PC-9 (cell line): ENCODE data around the gene CIT. TPM values are rescaled to one million over a fixed set of nuclear protein-coding genes. Genes with fewer than 3 reads are reported as not detected.

Experiments used
- BruUV-seq: library from RNA; stranded (reverse); fragments of 400-500 nt; replicated peaks from 2 replicates; lab custom pipeline; 2021; lab: Mats Ljungman, UMichigan
- CTCF ChIA-PET: fragments of 300-600 bp; sonication (Branson Sonifier 250); formaldehyde crosslinking; loops from one replicate; lab custom pipeline; 2022; ENCODE audit warnings: antibody characterized with exemption; lab: Charles Lee
- POLR2A ChIA-PET: fragments of 300-600 bp; sonication (Branson Sonifier 250); formaldehyde crosslinking; loops from one replicate; lab custom pipeline; 2022; ENCODE audit warnings: antibody characterized with exemption; ENCODE audit not compliant: unreplicated experiment; lab: Charles Lee
- DNase-seq, 2 experiments: peaks; one replicate each; pipeline versions ENCODE4 v3.0.0 to v3.0.0-alpha.2; 2015 to 2022; ENCODE audit warnings: mixed read lengths in 1 of 2
- H2AFZ ChIP-seq: fragments of 200-600 bp; sonication (generic); 2 replicates; pipeline ENCODE4 v1.8.1; 2017; ENCODE audit warnings: antibody characterized with exemption
- H3F3A ChIP-seq: fragments of 200-600 bp; sonication (generic); 2 replicates; pipeline ENCODE4 v1.8.1; 2017; ENCODE audit warnings: antibody characterized with exemption, mild to moderate bottlenecking, low read depth; ENCODE audit not compliant: insufficient read depth
- H3K27ac ChIP-seq: fragments of 200-600 bp; sonication (generic); 2 replicates; pipeline ENCODE4 v1.6.1; 2016; ENCODE audit warnings: mixed run types
- H3K27me3 ChIP-seq: fragments of 200-600 bp; sonication (generic); 2 replicates; pipeline ENCODE4 v1.6.1; 2016; ENCODE audit warnings: low read depth, mixed run types; ENCODE audit not compliant: insufficient read depth
- H3K36me3 ChIP-seq: fragments of 200-600 bp; sonication (generic); 2 replicates; pipeline ENCODE4 v1.6.1; 2016; ENCODE audit warnings: low read depth, mixed run types
- H3K4me1 ChIP-seq: fragments of 200-600 bp; sonication (generic); replicated peaks from 2 replicates; pipeline ENCODE4 v1.6.1; 2016; ENCODE audit warnings: mixed run types; ENCODE audit not compliant: insufficient read depth
- H3K4me2 ChIP-seq: fragments of 200-600 bp; sonication (generic); 2 replicates; pipeline ENCODE4 v1.6.1; 2017; ENCODE audit warnings: mixed run types
- H3K4me3 ChIP-seq: fragments of 200-600 bp; sonication (generic); 2 replicates; pipeline ENCODE4 v1.6.1; 2016; ENCODE audit warnings: mixed run types
- H3K79me2 ChIP-seq: fragments of 200-600 bp; sonication (generic); 2 replicates; pipeline ENCODE4 v1.6.1; 2017; ENCODE audit warnings: low read depth, mixed run types
- H3K9me2 ChIP-seq: fragments of 200-600 bp; sonication (generic); 2 replicates; pipeline ENCODE4 v1.8.1; 2017; ENCODE audit warnings: mild to moderate bottlenecking; ENCODE audit not compliant: insufficient read depth
- H3K9me3 ChIP-seq: fragments of 200-600 bp; sonication (generic); 2 replicates; pipeline ENCODE4 v1.8.1; 2016; ENCODE audit warnings: low read depth; ENCODE audit not compliant: insufficient read depth
- H4K20me1 ChIP-seq: fragments of 200-600 bp; sonication (generic); 2 replicates; pipeline ENCODE4 v1.8.1; 2017; ENCODE audit not compliant: insufficient read depth
- CTCF ChIP-seq: fragments of 200-600 bp; sonication (generic); conservative IDR thresholded peaks from 2 replicates; pipeline ENCODE4 v1.6.1; 2017; ENCODE audit warnings: mixed run types, antibody characterized with exemption, mild to moderate bottlenecking, moderate library complexity
- EZH2 ChIP-seq: fragments of 200-600 bp; sonication (generic); IDR thresholded peaks from 2 replicates; pipeline ENCODE4 v1.8.0; 2017; ENCODE audit warnings: antibody characterized with exemption, low read depth
- intact Hi-C: fragments of 100-400 bp; cut with micrococcal nuclease; formaldehyde crosslinking; loops from one replicate; pipeline ENCODE4 v1.10.0; 2022; ENCODE audit not compliant: unreplicated experiment
- total RNA-seq: library from RNA; stranded (reverse); gene quantifications from 2 replicates; pipeline ENCODE4 v1.2.3, GENCODE V29; 2021

Gene CIT
- total RNA-seq, 1 experiment from 2014 or later = 81.8 TPM

DNA sequence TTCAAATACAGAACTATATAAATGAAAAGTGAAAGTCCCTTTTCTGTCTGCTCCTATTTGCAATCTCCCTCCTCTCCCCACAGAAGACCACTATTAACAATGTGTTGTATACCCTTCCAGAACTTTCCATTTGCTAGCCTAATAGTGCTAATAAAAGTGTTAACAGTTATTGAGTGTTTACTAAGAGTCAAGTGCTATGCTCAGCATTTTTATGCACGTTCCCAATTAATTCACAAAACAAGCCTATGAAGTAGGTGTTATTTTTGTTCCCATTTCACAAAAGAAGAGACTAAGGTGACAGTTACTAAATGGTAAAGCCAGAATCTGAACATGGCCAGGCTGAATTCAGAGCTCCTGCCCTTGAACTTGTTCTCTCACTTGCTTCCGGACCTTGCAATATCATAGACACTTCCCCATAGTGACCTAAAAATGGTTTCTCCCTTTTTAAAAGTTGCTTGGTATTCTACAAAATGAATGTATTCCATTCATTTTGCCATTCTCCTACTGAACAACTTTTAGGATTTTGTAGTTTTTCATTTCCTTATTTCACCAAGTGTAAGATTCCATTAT, 210.8 kb downstream of the CIT start:
- intact Hi-C loops = no loop called here
- Histone ChIP-seq H2AFZ (no peak overlapping the region), H3K4me3 (no peak overlapping the region), H3F3A (peaks cover 19% of the 10 kb centered on the region; the same call in 1 of the 2 replicates), H3K4me1 (peaks cover 24% of the 10 kb centered on the region), H3K9me2 (no peaks in the 10 kb centered on the region), H3K27ac (no peak overlapping the region), H3K36me3 (peaks cover 8% of the 10 kb centered on the region; the same call in 1 of the 2 replicates), H3K27me3 (no peaks in the 10 kb centered on the region), H3K79me2 (peaks cover 32% of the 10 kb centered on the region), H4K20me1 (0 out of 2 replicates have a peak, but pooled peaks cover 7% of the 10 kb centered on the region), H3K4me2 (peak overlapping the region; percentile 87; the same call in 1 of the 2 replicates), H3K9me3 (no peaks in the 10 kb centered on the region)
- no TSS peak for BruUV-seq
- no peak for DNase-seq
- POLR2A ChIA-PET = no interaction called here
- CTCF ChIA-PET = no interaction called here
- TF ChIP-seq CTCF (no peak), EZH2 (no peak)

DNA sequence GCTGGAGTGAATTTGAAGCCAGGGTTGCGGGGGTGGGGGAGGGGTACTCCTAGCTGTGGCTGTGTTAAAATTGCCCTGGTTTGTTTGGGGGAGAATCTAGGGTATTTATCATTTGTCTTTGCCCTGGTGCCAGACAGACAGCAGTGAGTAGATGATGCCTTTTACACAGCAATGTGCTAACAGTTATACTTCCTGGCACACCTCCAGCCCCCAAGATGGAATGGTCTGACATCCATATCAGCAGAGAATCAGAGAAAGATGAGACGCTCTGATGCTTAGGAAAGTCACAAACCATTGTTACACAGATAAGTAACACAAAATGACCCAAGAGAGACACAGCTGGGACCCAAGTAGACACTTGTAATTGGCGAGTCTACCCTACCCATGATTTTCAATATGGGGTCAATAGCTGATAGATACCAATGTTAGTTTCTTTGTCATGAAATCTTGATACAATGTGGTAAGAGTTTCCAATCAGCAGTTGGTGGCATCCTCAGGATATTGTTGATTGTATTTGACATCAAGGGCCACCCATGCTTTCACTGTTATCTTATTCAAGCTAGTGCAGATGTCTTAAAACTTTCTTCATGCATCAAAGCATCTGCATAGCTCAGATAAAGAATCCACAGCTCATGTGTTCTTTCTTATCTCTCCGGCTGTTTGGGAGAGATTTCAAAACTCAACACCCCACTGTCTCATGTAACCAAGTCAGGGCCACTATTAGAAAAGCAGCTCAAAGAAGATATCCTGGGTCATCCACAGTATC, 211.8 kb downstream of the CIT start:
- no peaks in the 10 kb centered on the region for H3K9me2 ChIP-seq
- H3F3A ChIP-seq = peaks cover 15% of the 10 kb centered on the region; the same call in 1 of the 2 replicates
- H3K4me2 ChIP-seq = no peak overlapping the region
- H3K9me3 ChIP-seq = no peaks in the 10 kb centered on the region
- H4K20me1 ChIP-seq = 0 out of 2 replicates have a peak, but pooled peaks cover 3% of the 10 kb centered on the region
- no peak for DNase-seq
- intact Hi-C loops = no loop called here
- H3K36me3 ChIP-seq = no peaks in the 10 kb centered on the region; the same call in 1 of the 2 replicates
- ChIA-PET CTCF (no interaction called here), POLR2A (no interaction called here)
- no peak overlapping the region for H3K4me3 ChIP-seq
- H2AFZ ChIP-seq = no peak overlapping the region
- TF ChIP-seq CTCF (no peak), EZH2 (no peak)
- peaks cover 4% of the 10 kb centered on the region; the same call in 1 of the 2 replicates for H3K27me3 ChIP-seq
- no peak overlapping the region for H3K27ac ChIP-seq
- H3K79me2 ChIP-seq = peaks cover 22% of the 10 kb centered on the region
- H3K4me1 ChIP-seq = peaks cover 19% of the 10 kb centered on the region
- BruUV-seq = no TSS peak

- BruUV-seq = no TSS peak
- intact Hi-C loops = no loop called here
- no peaks in the 10 kb centered on the region for H3K36me3 ChIP-seq
- H3K27ac ChIP-seq = no peak overlapping the region
- no peak overlapping the region for H3K4me3 ChIP-seq
- H3K4me2 ChIP-seq = no peak overlapping the region
- H4K20me1 ChIP-seq = no peaks in the 10 kb centered on the region
- TF ChIP-seq EZH2 = no peak
- no peak for TF ChIP-seq CTCF
- peaks cover 15% of the 10 kb centered on the region for H3K79me2 ChIP-seq
- ChIA-PET CTCF (no interaction called here), POLR2A (no interaction called here)
- H3K27me3 ChIP-seq = peaks cover 4% of the 10 kb centered on the region; the same call in 1 of the 2 replicates
- no peak overlapping the region for H2AFZ ChIP-seq
- H3K4me1 ChIP-seq = peaks cover 12% of the 10 kb centered on the region
- no peaks in the 10 kb centered on the region for H3K9me3 ChIP-seq
- DNase-seq = no peak
- peaks cover 11% of the 10 kb centered on the region; the same call in 1 of the 2 replicates for H3F3A ChIP-seq
- H3K9me2 ChIP-seq = no peaks in the 10 kb centered on the region
Measured at GRCh38 chr12:119664642-119665041, 212.5 kb downstream of the CIT start.
